Adrenal gland (tissue), 12 donors: Measurements from ENCODE around the gene LRP10. TPM values are rescaled to one million over a fixed set of nuclear protein-coding genes. Genes with fewer than 3 reads are reported as not detected.

ENCODE experiments used
- DNase-seq, 7 donors: peaks; one replicate each; pipeline ENCODE4 v3.0.0-alpha.2; 2019 to 2020
- H3K27ac ChIP-seq, 5 donors: fragments of 200-600 bp; sonication (generic) in 4 of 5; 1 replicate in 3 of 5; 2 replicates in 2 of 5; pipeline versions ENCODE4 v1.5.1 to v1.8.0; 2016 to 2020; ENCODE audit warnings: mild to moderate bottlenecking in 1 of 5
- H3K27me3 ChIP-seq: fragments of 200-600 bp; 2 replicates; pipeline ENCODE4 v1.8.0; 2021
- H3K36me3 ChIP-seq, 2 donors: fragments of 200-600 bp; replicated peaks in 1 of 2; 1 replicate in 1 of 2; 2 replicates in 1 of 2; pipeline versions ENCODE4 v1.5.1 to v1.8.0; 2018 to 2022
- H3K4me1 ChIP-seq, 2 donors: fragments of 200-600 bp; replicated peaks in 1 of 2; 1 replicate in 1 of 2; 2 replicates in 1 of 2; pipeline versions ENCODE4 v1.5.1 to v1.8.0; 2018 to 2021
- H3K4me3 ChIP-seq, 4 donors: fragments of 200-600 bp; sonication (generic) in 3 of 4; one replicate each; pipeline ENCODE4 v1.5.1; 2016 to 2018
- H3K9me3 ChIP-seq, 3 donors: fragments of 200-600 bp; sonication (generic) in 1 of 3; replicated peaks in 1 of 3; 1 replicate in 2 of 3; 2 replicates in 1 of 3; pipeline versions ENCODE4 v1.5.1 to v1.8.0; 2016 to 2021
- CTCF ChIP-seq, 6 experiments: fragments of 450-650 bp in 4 of 6; fragments of 200-600 bp in 2 of 6; sonication (generic) in 1 of 6; IDR thresholded peaks; 1 replicate in 5 of 6; 2 replicates in 1 of 6; pipeline versions ENCODE4 v1.5.1 to v1.8.0; 2016 to 2021; ENCODE audit warnings: antibody characterized with exemption in 6 of 6, mild to moderate bottlenecking in 2 of 6, moderate library complexity in 1 of 6
- POLR2A ChIP-seq, 2 donors: fragments of 450-650 bp; IDR thresholded peaks; one replicate each; pipeline ENCODE4 v1.6.1; 2017; ENCODE audit warnings: antibody characterized with exemption in 2 of 2, mild to moderate bottlenecking in 2 of 2, moderate library complexity in 1 of 2
- WGBS, 4 donors: extraction: QIAGEN DNeasy Blood & Tissue Kit in 2 of 4; methylation state at CpG; one replicate each; pipeline versions ENCODE4 v1.1.5 to v1.1.7; 2013 to 2017; 5-methylcytosine and 5-hydroxymethylcytosine counted together
- intact Hi-C, 2 donors: fragments of 100-400 bp; cut with DNase I; formaldehyde crosslinking; loops; one replicate each; pipeline versions ENCODE4 v1.14.1 to v1.15.0; 2022 to 2023
- polyA plus RNA-seq, 3 donors: library from polyadenylated mRNA; stranded (reverse); fragments of 200-250 nt in 2 of 3; fragments of 350-450 nt in 1 of 3; fragmentation: Illumina TruSeq in 1 of 3; extraction: RNeasy Lipid Tissue Mini Kit (QIAGEN cat#74804) in 1 of 3; gene quantifications; one replicate each; pipeline ENCODE4 v1.2.3, GENCODE V29; 2013 to 2014
- total RNA-seq, 9 donors: library from RNA; depleted of rRNA in 4 of 9; stranded (reverse); fragments of >200 nt in 4 of 9; fragments of 120-200 nt in 1 of 9; fragmentation: NEBNext Ultra II Directional in 1 of 9; extraction: Animal tissue kit (Norgen Biotek cat#: 25700) in 1 of 9; gene quantifications; one replicate each; pipeline versions ENCODE4 v1.1.0 to v1.2.4, GENCODE V29; 2013 to 2023
- donor health status: healthy with polysubstance abuse.
- donor health status: Bipolar disorder and iron deficiency.
- donor health status: DM: yes; HTN: yes; CAD: no.
- donor health status: DM: no; HTN: no; CAD: no.
- donor health status: DM: no; HTN: no; CAD: no.
- donor health status: DM: yes; HTN: yes; CAD: no.

The LRP10 gene
- total and polyA plus RNA-seq, 12 donors, result 13.1 to 207 (median 83.2) TPM

- intact Hi-C loops, result no loop called here
- WGBS, 4 donors, result 49 to 66% (median 58%) methylated on average over 7 to 14 of the region's 14 CpGs
- Histone ChIP-seq H3K9me3 (no peaks in the 10 kb centered on the region), H3K27me3 (no peaks in the 10 kb centered on the region), H3K4me3 (no peak overlapping the region), H3K27ac (peak overlapping the region in 2 of 5 donors; percentile 76 to 84), H3K36me3 (peaks cover 0 to 41% of the 10 kb centered on the region in 2 donors), H3K4me1 (peaks cover 5 to 46% of the 10 kb centered on the region in 2 donors)
- no peak for TF ChIP-seq POLR2A (IDR thresholded peaks at IDR 0.05)
- TF ChIP-seq CTCF (IDR thresholded peaks at IDR 0.05), result no peak
- peak in 1 of 7 donors; percentile 22 for DNase-seq
These were observed 23.7 kb upstream of the LRP10 start for GRCh38 chr14:22847661-22848341.

- DNase-seq, result peak in 5 of 7 donors; percentile 34 to 61 (median 51)
- intact Hi-C loops, result no loop called here
- 25 to 43% (median 35%) methylated on average over 12 of the region's 12 CpGs for WGBS, 4 donors
- Histone ChIP-seq H3K9me3 (no peaks in the 10 kb centered on the region), H3K27me3 (no peaks in the 10 kb centered on the region), H3K4me1 (peaks cover 5 to 53% of the 10 kb centered on the region in 2 donors), H3K36me3 (peaks cover 0 to 33% of the 10 kb centered on the region in 2 donors), H3K27ac (peak overlapping the region in 2 of 5 donors; percentile 76 to 84), H3K4me3 (no peak overlapping the region)
- TF ChIP-seq CTCF (IDR thresholded peaks at IDR 0.05) (no peak), POLR2A (IDR thresholded peaks at IDR 0.05) (no peak)
These were observed 23.0 kb upstream of the LRP10 start for GRCh38 chr14:22848351-22849164.

GRCh38 chr14:22849212-22849819 lies 22.2 kb upstream of the LRP10 start:
- H3K27me3 ChIP-seq, result no peaks in the 10 kb centered on the region
- no peak for TF ChIP-seq CTCF (IDR thresholded peaks at IDR 0.05)
- no peak for TF ChIP-seq POLR2A (IDR thresholded peaks at IDR 0.05)
- peaks cover 0 to 26% of the 10 kb centered on the region in 2 donors for H3K36me3 ChIP-seq
- intact Hi-C loops, result no loop called here
- peak overlapping the region in 3 of 5 donors; percentile 37 to 84 (median 76) for H3K27ac ChIP-seq
- no peak overlapping the region for H3K4me3 ChIP-seq
- H3K4me1 ChIP-seq, result peaks cover 5 to 54% of the 10 kb centered on the region in 2 donors
- WGBS, 4 donors, result 68 to 82% (median 74%) methylated on average over 10 to 19 of the region's 19 CpGs
- DNase-seq, result peak in 4 of 7 donors; percentile 29 to 49 (median 36)
- H3K9me3 ChIP-seq, result no peaks in the 10 kb centered on the region
